ENCODE results near the gene GABARAP. TPM values are rescaled to one million over a fixed set of nuclear protein-coding genes. Genes with fewer than 3 reads are reported as not detected.

The GABARAP gene
- total and polyA plus RNA-seq, 10 of the 15 experiments (the other 5 are each of a cell fraction or from before 2014, with no cell fraction given), result 134 to 613 (median 285) TPM

GRCh38 chr17:7213895-7214299, 28.4 kb downstream of the GABARAP start (continued):
- no peak for TF ChIP-seq SP1 (IDR thresholded peaks at IDR 0.05; ENCODE audit: low read depth, low read length)
- no peak for TF ChIP-seq E2F4 (IDR thresholded peaks at IDR 0.05; ENCODE audit: low read depth, low read length)
- TF ChIP-seq SMC3 (IDR thresholded peaks at IDR 0.05; ENCODE audit: borderline replicate concordance, low read length), result peak; percentile 31; the same call in 1 of the 2 replicates
- TF ChIP-seq POU2F2 (IDR thresholded peaks at IDR 0.05; ENCODE audit: borderline replicate concordance, low read depth, low read length), result no peak
- no peak for TF ChIP-seq ZBTB11 (CRISPR knock-in tag; IDR thresholded peaks at IDR 0.05)
- TF ChIP-seq CHD2 (IDR thresholded peaks at IDR 0.05; ENCODE audit: borderline replicate concordance, low read depth, low read length), result peak; percentile 53; the same call in 1 of the 2 replicates
- TF ChIP-seq ZBTB40 (IDR thresholded peaks at IDR 0.05; ENCODE audit: borderline replicate concordance), result 0 out of 2 replicates have a peak, but pooled peaks have one; percentile 47
- no peak for TF ChIP-seq TAF1 (IDR thresholded peaks at IDR 0.05; ENCODE audit: borderline replicate concordance, low read depth, low read length)
- peak; percentile 68 for TF ChIP-seq MEF2B (IDR thresholded peaks at IDR 0.05; ENCODE audit: partially characterized antibody, poor library complexity, severe bottlenecking)
- TF ChIP-seq HSF1 (IDR thresholded peaks at IDR 0.05; ENCODE audit: low read depth, low read length), result no peak
- peak; percentile 59 for TF ChIP-seq RELA (IDR thresholded peaks at IDR 0.05; ENCODE audit: borderline replicate concordance, partially characterized antibody)
- peak; percentile 82; the same call in 1 of the 2 replicates for TF ChIP-seq MXI1 (IDR thresholded peaks at IDR 0.05; ENCODE audit: low read depth, low read length)
- TF ChIP-seq CBX3 (IDR thresholded peaks at IDR 0.05; ENCODE audit: borderline replicate concordance, low read depth), result no peak
- no peak for TF ChIP-seq ZNF24 (IDR thresholded peaks at IDR 0.05)

All from GM12878 (cell line).